SU-DHL-6 (cell line): ENCODE results near the gene SCRN1.

Source experiments
- H2AFZ ChIP-seq: fragments of 200-600 bp; sonication (generic); 2 replicates; pipeline ENCODE4 v1.6.1; 2014; ENCODE audit warnings: low read depth, mild to moderate bottlenecking, moderate library complexity, mixed read lengths, antibody characterized with exemption, low read length; ENCODE audit not compliant: severe bottlenecking
- H3F3A ChIP-seq: fragments of 200-600 bp; shearing (Covaris generic); 2 replicates; pipeline ENCODE4 v1.6.0; 2016; ENCODE audit warnings: antibody characterized with exemption, mild to moderate bottlenecking; ENCODE audit not compliant: insufficient read depth
- H3K27ac ChIP-seq: fragments of 200-600 bp; sonication (generic); 2 replicates; pipeline ENCODE4 v1.5.1; 2016; ENCODE audit warnings: low read depth, mild to moderate bottlenecking, low read length, moderate library complexity, mixed read lengths
- H3K27me3 ChIP-seq: fragments of 200-600 bp; sonication (generic), shearing (Covaris generic); 2 replicates; pipeline ENCODE4 v1.6.0; 2014; ENCODE audit warnings: mild to moderate bottlenecking, low read length
- H3K36me3 ChIP-seq: fragments of 200-600 bp; sonication (generic); 2 replicates; pipeline ENCODE4 v1.6.1; 2014; ENCODE audit warnings: mild to moderate bottlenecking, low read length, mixed read lengths
- H3K4me2 ChIP-seq: fragments of 300-600, 200-600 bp; shearing (Covaris generic), sonication (generic); 2 replicates; pipeline ENCODE4 v1.6.0; 2014; ENCODE audit warnings: low read length, low read depth, mild to moderate bottlenecking; ENCODE audit not compliant: poor library complexity, severe bottlenecking
- H3K4me3 ChIP-seq: fragments of 200-600 bp; sonication (generic); 2 replicates; pipeline ENCODE4 v1.5.1; 2014; ENCODE audit warnings: antibody characterized with exemption, low read length, mild to moderate bottlenecking, mixed read lengths; ENCODE audit not compliant: insufficient read depth, poor library complexity, severe bottlenecking
- H3K79me2 ChIP-seq: fragments of 200-600 bp; sonication (generic); 2 replicates; pipeline ENCODE4 v1.6.1; 2014; ENCODE audit warnings: mild to moderate bottlenecking, low read length, moderate library complexity; ENCODE audit not compliant: insufficient read depth
- H3K9ac ChIP-seq: fragments of 200-600 bp; sonication (generic); 2 replicates; pipeline ENCODE4 v1.7.0; 2014; ENCODE audit warnings: mild to moderate bottlenecking, low read length
- H3K9me2 ChIP-seq: fragments of 200-600 bp; sonication (generic); replicated peaks from 2 replicates; pipeline ENCODE4 v1.6.1; 2014; ENCODE audit warnings: low read length; ENCODE audit not compliant: insufficient read depth
- H3K9me3 ChIP-seq: fragments of 200-600 bp; sonication (generic); 2 replicates; pipeline ENCODE4 v1.6.1; 2014; ENCODE audit warnings: low read length, mixed read lengths; ENCODE audit not compliant: insufficient read depth
- H4K20me1 ChIP-seq: fragments of 200-600 bp; sonication (generic); 2 replicates; pipeline ENCODE4 v1.6.1; 2014; ENCODE audit warnings: low read depth, mild to moderate bottlenecking, antibody characterized with exemption, low read length, moderate library complexity, mixed read lengths
- CTCF ChIP-seq: fragments of 200-600 bp; sonication (generic); IDR thresholded peaks from one replicate; pipeline ENCODE4 v1.5.1; 2017; ENCODE audit warnings: antibody characterized with exemption, mild to moderate bottlenecking, low read length, moderate library complexity; ENCODE audit not compliant: insufficient read depth, poor library complexity, severe bottlenecking
- EZH2phosphoT487 ChIP-seq: fragments of 200-600 bp; sonication (generic), shearing (Covaris generic); conservative IDR thresholded peaks from 2 replicates; pipeline ENCODE4 v1.6.1; 2018; ENCODE audit warnings: mild to moderate bottlenecking, antibody characterized with exemption, low read length, moderate library complexity, mixed read lengths

The SCRN1 gene

GRCh38 chr7:29882481-29882880, 107.1 kb downstream of the SCRN1 start:
- TF ChIP-seq CTCF (no peak), EZH2phosphoT487 (no peak)
- H3F3A ChIP-seq: no peaks in the 10 kb centered on the region
- H3K4me2 ChIP-seq: no peak overlapping the region
- H3K36me3 ChIP-seq: no peaks in the 10 kb centered on the region
- H4K20me1 ChIP-seq: no peaks in the 10 kb centered on the region
- no peak overlapping the region for H3K9ac ChIP-seq
- H3K9me2 ChIP-seq: no peaks in the 10 kb centered on the region
- H3K79me2 ChIP-seq: no peaks in the 10 kb centered on the region
- H3K27me3 ChIP-seq: no peaks in the 10 kb centered on the region
- H3K4me3 ChIP-seq: no peak overlapping the region
- H3K9me3 ChIP-seq: no peaks in the 10 kb centered on the region
- no peak overlapping the region for H2AFZ ChIP-seq
- H3K27ac ChIP-seq: no peak overlapping the region

DNA sequence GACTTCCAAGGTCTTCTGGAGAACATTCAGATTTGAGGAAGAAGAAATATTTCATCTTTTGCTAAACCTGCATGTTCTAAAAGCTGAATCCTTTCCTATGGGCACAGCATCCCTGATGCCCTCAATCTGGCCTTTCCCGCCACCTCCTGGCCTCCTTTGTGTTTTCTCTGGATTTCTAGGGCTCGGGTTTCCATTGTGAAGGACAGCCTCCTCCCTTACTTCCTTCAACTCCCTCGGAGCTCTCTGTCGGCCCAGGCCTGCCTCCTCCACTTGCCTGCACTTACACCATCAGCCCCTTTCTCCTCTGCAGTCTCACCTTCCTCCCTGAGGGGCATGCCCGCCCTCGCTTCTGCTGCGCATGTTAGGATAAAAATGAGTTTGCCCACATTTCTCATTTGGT, 107.9 kb downstream of the SCRN1 start:
- Histone ChIP-seq H3K36me3 (no peaks in the 10 kb centered on the region), H3K9me3 (no peaks in the 10 kb centered on the region), H3K79me2 (no peaks in the 10 kb centered on the region), H4K20me1 (no peaks in the 10 kb centered on the region), H3K4me2 (no peak overlapping the region), H3K27me3 (no peaks in the 10 kb centered on the region), H3K27ac (no peak overlapping the region), H3K9ac (no peak overlapping the region), H3F3A (no peaks in the 10 kb centered on the region), H2AFZ (no peak overlapping the region), H3K9me2 (no peaks in the 10 kb centered on the region), H3K4me3 (no peak overlapping the region)
- TF ChIP-seq EZH2phosphoT487 (no peak), CTCF (no peak)

DNA sequence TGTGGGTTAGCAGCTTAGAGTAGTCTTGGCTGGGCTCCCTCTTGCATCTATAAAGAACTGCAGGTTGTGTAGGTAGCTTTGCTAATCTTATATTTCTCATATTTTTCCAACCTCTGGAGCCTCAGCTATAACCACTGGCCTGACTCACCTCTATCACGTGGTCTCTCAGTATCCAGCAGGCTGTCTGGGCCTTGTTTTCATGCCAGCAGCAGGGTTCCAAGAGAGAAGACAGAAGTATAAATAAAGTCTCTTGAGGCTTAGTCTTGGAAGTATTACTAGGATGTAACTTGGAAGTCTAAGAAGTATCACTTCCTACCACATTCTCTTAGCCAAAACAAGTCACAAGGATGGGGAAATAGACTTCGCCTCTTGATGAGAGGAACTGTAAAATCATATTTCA, 110.0 kb downstream of the SCRN1 start:
- no peaks in the 10 kb centered on the region for H4K20me1 ChIP-seq
- H3K9ac ChIP-seq: no peak overlapping the region
- H3K4me2 ChIP-seq: no peak overlapping the region
- no peaks in the 10 kb centered on the region for H3K9me2 ChIP-seq
- H3K36me3 ChIP-seq: no peaks in the 10 kb centered on the region
- no peaks in the 10 kb centered on the region for H3K79me2 ChIP-seq
- no peak overlapping the region for H3K27ac ChIP-seq
- no peak for TF ChIP-seq EZH2phosphoT487
- no peak for TF ChIP-seq CTCF
- H3F3A ChIP-seq: no peaks in the 10 kb centered on the region
- H3K4me3 ChIP-seq: no peak overlapping the region
- H3K9me3 ChIP-seq: no peaks in the 10 kb centered on the region
- H3K27me3 ChIP-seq: no peaks in the 10 kb centered on the region
- H2AFZ ChIP-seq: no peak overlapping the region

GRCh38 chr7:29878081-29878688, 111.4 kb downstream of the SCRN1 start:
- no peaks in the 10 kb centered on the region for H3F3A ChIP-seq
- H3K4me2 ChIP-seq: no peak overlapping the region
- H3K36me3 ChIP-seq: no peaks in the 10 kb centered on the region
- no peaks in the 10 kb centered on the region for H3K9me3 ChIP-seq
- no peak overlapping the region for H3K4me3 ChIP-seq
- peak; percentile 84 for TF ChIP-seq CTCF
- no peak for TF ChIP-seq EZH2phosphoT487
- H3K9ac ChIP-seq: no peak overlapping the region
- H3K79me2 ChIP-seq: no peaks in the 10 kb centered on the region
- H2AFZ ChIP-seq: no peak overlapping the region
- no peaks in the 10 kb centered on the region for H4K20me1 ChIP-seq
- no peak overlapping the region for H3K27ac ChIP-seq
- H3K27me3 ChIP-seq: no peaks in the 10 kb centered on the region
- no peaks in the 10 kb centered on the region for H3K9me2 ChIP-seq
